SK-N-DZ (cell line): Measurements from ENCODE around the gene KIF11.

Experiments used
- DNase-seq: peaks from one replicate; pipeline ENCODE4 v3.0.0-alpha.2; 2015; ENCODE audit warnings: low spot score

Gene KIF11

GRCh38 chr10:92677708-92678107 lies 84.8 kb downstream of the KIF11 start:
- no peak for DNase-seq

DNA sequence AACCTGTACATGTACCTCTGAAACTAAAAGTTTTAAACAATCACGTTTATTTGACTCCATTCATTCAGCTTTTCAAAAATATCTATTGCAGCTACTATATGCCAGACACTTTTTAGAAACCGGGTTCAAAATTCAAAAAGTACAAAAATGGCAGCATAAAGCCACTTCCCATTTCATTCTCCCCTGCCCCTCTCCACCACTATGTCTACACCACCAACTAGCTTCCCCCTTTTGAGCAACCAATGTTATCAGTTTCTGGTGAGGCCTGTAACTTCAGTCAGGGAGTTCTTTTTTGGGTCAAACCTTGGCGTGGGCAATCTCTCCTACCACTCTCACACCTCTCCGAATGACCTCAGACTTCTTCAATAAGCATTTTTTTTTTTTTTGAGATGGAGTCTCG lies 85.3 kb downstream of the KIF11 start:
- DNase-seq = no peak

DNA sequence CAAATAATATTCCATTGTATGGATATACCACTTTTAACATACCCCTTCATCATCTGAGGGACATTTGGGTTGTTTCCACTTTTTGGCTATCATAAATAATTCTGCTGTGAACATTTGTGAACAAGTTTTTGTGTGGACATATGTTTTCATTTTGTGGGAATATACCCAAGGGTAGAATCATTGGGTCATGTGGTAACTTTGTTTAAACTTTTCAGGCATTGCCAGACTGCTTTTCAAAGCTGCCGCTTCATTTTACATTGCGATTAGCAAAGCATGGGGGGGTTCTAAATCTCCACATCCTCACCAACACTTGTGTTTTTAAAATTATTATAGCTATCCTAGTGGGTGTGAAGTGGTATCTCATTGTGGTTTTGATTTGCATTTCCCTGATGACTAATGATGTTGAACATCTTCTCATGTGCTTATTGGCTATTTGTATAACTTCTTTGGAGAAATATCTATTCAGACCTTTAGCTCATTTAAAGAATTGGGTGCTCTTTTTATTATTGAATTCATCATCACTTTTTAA lies 88.4 kb downstream of the KIF11 start:
- no peak for DNase-seq

GRCh38 chr10:92688573-92688926 lies 95.6 kb downstream of the KIF11 start:
- DNase-seq = no peak

DNA sequence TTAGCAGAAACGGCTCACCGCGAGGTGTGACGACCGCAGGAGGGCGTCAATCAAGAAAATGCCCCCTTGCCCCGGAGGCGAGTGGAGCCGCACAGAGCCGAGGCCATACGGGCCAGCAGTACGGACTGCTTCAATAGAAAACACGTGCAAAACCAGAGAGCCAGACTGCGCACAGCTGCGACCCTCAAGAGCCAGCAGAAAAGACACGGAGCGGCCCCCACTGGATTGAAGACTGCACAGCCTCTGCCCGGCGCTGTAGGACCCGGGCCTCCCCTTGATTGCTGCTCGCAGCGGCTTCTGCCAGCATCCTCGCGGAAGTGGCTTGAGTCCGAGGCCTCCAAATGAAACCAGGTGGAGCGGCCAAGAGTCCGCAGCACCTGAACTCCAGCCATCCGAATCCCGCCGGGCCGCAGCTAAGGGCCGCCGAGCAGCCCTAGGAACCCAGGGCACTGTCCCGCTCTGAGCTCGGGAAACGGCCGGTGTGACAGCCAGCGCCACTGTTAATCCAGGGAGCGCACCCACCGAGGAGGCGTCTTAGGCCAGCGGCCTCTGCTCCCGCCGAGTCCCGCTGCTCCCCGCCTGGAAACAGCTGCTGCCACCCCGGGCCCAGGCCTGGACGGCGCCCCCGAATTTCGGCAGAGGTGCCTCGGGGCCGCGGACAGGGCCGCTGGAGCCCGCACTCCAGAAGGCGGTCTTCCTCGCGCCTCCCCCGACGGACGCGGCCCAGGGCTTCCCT lies 96.2 kb downstream of the KIF11 start:
- peak; percentile 47 for DNase-seq

- DNase-seq = peak; percentile 32
Observed at GRCh38 chr10:92689663-92690210, 96.8 kb downstream of the KIF11 start, which contains the start of gene HHEX. Gene HHEX (plus strand): TSS chr10:92689955. CDS start chr10:92689987, 32 bp downstream.

DNA sequence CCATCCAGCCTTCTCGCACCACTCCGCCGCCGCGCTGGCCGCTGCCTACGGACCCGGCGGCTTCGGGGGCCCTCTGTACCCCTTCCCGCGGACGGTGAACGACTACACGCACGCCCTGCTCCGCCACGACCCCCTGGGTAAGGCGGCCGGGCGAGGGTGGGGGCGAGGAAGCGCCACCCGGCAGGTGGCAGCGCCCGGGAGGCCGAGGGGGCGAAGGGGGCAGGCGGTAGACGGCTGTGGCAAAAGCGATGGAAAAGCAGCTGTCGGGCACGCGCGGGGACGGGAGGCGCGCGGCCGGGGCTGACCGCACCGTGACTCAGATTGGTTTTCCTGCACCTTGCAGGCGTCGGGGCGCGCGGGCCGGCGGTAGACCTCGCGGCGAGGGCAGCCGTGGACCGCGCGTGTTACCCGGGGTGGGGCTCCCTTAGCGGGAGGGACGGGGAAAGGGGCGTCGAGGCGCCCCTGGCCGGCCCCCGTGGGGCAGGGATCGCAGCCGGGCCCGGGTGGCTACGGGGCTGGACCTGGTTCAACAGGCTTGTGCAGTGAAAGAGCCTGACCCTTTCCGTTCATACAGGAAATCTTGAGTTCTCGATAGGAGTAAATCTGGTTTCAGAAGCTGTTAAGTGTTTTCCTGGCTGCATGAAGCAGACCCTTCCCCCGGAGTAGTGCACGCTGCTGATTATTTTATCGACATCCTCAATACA lies 97.4 kb downstream of the KIF11 start:
- no peak for DNase-seq

GRCh38 chr10:92690915-92691590 lies 98.1 kb downstream of the KIF11 start:
- DNase-seq = no peak

GRCh38 chr10:92691591-92692079 lies 98.7 kb downstream of the KIF11 start:
- DNase-seq = no peak

DNA sequence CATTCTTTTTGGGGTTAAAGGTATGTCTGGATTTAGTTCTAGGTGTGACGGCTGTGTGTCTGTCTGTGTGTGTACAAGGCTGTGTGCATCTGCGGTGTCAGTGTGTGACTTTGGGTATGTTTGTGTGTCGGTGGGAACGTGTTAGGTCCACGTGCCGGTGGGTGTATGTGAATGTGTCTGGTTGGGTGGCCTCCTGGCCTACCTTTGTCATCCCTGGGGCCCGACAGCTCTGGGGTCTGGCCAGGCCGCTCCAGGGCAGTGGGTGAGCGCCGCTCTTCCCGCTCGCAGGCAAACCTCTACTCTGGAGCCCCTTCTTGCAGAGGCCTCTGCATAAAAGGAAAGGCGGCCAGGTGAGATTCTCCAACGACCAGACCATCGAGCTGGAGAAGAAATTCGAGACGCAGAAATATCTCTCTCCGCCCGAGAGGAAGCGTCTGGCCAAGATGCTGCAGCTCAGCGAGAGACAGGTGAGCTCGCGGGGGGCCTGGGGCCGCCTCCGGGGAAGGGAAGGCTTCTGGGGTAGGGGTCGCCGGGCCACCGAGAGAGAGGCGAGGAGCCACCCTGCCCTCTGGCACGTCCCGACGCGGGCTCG lies 99.2 kb downstream of the KIF11 start:
- DNase-seq = no peak

- DNase-seq = no peak
Observed at GRCh38 chr10:92692697-92693533, 100.0 kb downstream of the KIF11 start.

DNA sequence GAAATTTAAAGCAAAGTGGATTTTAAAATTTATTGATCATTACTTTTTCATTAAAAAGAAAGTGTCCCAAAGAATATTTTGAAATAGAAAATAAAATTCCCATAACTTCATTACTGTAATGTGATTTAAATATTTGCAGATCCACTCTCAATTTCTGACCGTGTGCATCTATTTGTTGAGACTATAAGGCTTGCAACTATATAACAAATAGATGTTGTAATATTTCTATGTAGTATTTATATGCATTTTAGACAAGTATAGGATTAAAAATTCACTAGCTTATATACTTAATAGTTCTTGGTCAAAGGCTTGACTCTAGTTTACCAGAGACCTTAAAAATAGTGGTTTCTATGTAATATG lies 100.6 kb downstream of the KIF11 start:
- no peak for DNase-seq

- DNase-seq = no peak
Observed at GRCh38 chr10:92695679-92696605, 103.0 kb downstream of the KIF11 start.

DNA sequence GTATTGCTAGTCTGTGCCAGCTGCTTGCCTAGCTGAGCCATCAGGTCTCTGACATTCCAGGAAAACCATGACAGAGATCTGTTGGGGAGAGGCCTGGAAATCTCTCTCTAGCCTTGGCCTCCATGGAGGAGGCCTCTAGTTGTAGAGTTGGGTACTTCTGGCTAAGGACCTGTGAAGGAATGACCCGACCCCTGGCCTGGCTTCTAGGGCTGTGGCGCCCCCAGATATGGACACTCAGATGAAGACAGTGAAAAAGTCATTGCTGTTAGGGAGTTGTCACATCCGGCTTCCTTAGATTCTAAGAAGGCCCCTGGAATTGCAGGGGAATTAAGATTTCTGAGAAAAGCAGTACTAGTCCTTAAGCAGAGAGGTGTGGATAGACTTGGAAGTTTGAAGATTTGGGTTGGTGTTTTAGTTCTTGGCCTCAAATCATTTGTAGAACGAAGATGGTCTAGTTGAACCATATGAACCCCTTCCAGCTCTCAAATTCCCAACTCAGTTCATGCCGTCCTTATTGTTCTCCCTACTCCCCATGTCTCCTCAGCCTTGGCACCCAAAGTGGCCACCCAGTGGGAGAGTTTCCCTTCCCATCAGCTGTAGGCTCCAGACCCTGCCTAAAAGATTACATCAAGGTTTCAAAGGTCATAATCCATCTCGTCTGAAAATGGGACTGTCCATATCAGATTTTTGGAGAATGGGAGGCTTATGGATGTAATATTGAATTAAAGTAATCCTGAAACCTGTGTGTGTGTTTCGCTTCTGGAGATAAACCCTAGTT lies 103.9 kb downstream of the KIF11 start:
- DNase-seq = no peak

GRCh38 chr10:92697663-92698511 lies 105.0 kb downstream of the KIF11 start:
- DNase-seq = no peak

DNA sequence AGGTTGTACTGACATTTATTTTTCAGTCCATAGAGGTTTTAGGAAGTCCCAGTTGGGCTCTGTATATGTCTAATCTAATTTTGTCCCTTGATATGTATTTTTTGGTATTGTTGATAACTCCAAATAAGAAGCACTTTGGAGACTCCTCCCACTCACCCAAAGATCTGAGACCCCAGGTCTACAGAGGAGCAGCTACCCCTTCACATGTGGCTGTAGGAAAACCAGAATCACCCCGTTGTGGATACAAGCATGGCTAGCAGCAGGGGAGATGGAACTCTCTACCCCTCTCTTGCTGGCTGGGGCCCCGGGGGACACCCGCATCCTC lies 106.2 kb downstream of the KIF11 start:
- no peak for DNase-seq

- peak; percentile 61 for DNase-seq
Observed at GRCh38 chr10:92699518-92700381, 106.8 kb downstream of the KIF11 start.
